SK-N-SH treated with all-trans-retinoic acid at 6 μM for 48 hours (cell line): Measurements from ENCODE around the gene TMEM87B.

Experiments used
- ATAC-seq: fragments of 200-7000 bp; cut with Tn5 transposase; 3 replicates; pipeline ENCODE4 v1.9.1; 2020; ENCODE audit warnings: mild to moderate bottlenecking, moderate library complexity
- ARNTL ChIP-seq: fragments of 450-650 bp; formaldehyde crosslinking; IDR thresholded peaks from 2 replicates; pipeline ENCODE4 v1.5.0; 2020; ENCODE audit warnings: low read depth, mild to moderate bottlenecking, moderate library complexity, borderline replicate concordance
- BACH2 ChIP-seq: fragments of 250-450 bp; sonication (Bioruptor Pico); IDR thresholded peaks from 2 replicates; pipeline ENCODE4 v1.9.0; 2021; ENCODE audit warnings: mild to moderate bottlenecking, borderline replicate concordance
- CREB5 ChIP-seq: fragments of 250-450 bp; sonication (Bioruptor Pico); IDR thresholded peaks from 2 replicates; pipeline ENCODE4 v1.5.1; 2020; ENCODE audit warnings: low read depth, mild to moderate bottlenecking, moderate library complexity
- CSDC2 ChIP-seq: fragments of 250-450 bp; sonication (Bioruptor Pico); IDR thresholded peaks from 2 replicates; pipeline ENCODE4 v1.5.0; 2020; ENCODE audit warnings: mild to moderate bottlenecking, moderate library complexity
- ESRRG ChIP-seq: fragments of 250-450 bp; sonication (Bioruptor Pico); IDR thresholded peaks from 2 replicates; pipeline ENCODE4 v1.6.1; 2021; ENCODE audit warnings: mild to moderate bottlenecking
- GLIS3 ChIP-seq: fragments of 250-450 bp; sonication (Bioruptor Pico); IDR thresholded peaks from 2 replicates; pipeline ENCODE4 v1.5.0; 2020; ENCODE audit warnings: mild to moderate bottlenecking, moderate library complexity
- ISL1 ChIP-seq: fragments of 250-450 bp; sonication (Bioruptor Pico); IDR thresholded peaks from 2 replicates; pipeline ENCODE4 v2.1.2; 2022; ENCODE audit warnings: mild to moderate bottlenecking, moderate library complexity
- OSR1 ChIP-seq: fragments of 250-450 bp; sonication (Bioruptor Pico); IDR thresholded peaks from 2 replicates; pipeline ENCODE4 v1.8.0; 2022; ENCODE audit warnings: moderate library complexity, mild to moderate bottlenecking, inconsistent platforms
- PATZ1 ChIP-seq: fragments of 250-450 bp; sonication (Bioruptor Pico); IDR thresholded peaks from 2 replicates; pipeline ENCODE4 v1.8.0; 2020; ENCODE audit warnings: mild to moderate bottlenecking, moderate library complexity, borderline replicate concordance
- POU6F1 ChIP-seq: fragments of 250-450 bp; sonication (Bioruptor Pico); IDR thresholded peaks from 2 replicates; pipeline ENCODE4 v1.8.0; 2021; ENCODE audit warnings: low read depth, mild to moderate bottlenecking, moderate library complexity, borderline replicate concordance
- PPARA ChIP-seq: fragments of 250-450 bp; sonication (Bioruptor Pico); IDR thresholded peaks from 2 replicates; pipeline ENCODE4 v1.5.0; 2020; ENCODE audit warnings: mild to moderate bottlenecking, borderline replicate concordance
- SNAI2 ChIP-seq: fragments of 250-450 bp; sonication (Bioruptor Pico); IDR thresholded peaks from 2 replicates; pipeline ENCODE4 v1.5.0; 2020; ENCODE audit warnings: mild to moderate bottlenecking, moderate library complexity
- TCF4 ChIP-seq: fragments of 250-450 bp; sonication (Bioruptor Pico); IDR thresholded peaks from 2 replicates; pipeline ENCODE4 v1.8.0; 2021; ENCODE audit warnings: mild to moderate bottlenecking, moderate library complexity, borderline replicate concordance
- TOX ChIP-seq: fragments of 250-450 bp; sonication (Bioruptor Pico); IDR thresholded peaks from 2 replicates; pipeline ENCODE4 v1.8.0; 2021; ENCODE audit warnings: mild to moderate bottlenecking, moderate library complexity, borderline replicate concordance
- TSHZ2 ChIP-seq: fragments of 250-450 bp; sonication (Bioruptor Pico); IDR thresholded peaks from 2 replicates; pipeline ENCODE4 v1.5.0; 2020; ENCODE audit warnings: mild to moderate bottlenecking, moderate library complexity
- ZC3H10 ChIP-seq: fragments of 250-450 bp; sonication (Bioruptor Pico); IDR thresholded peaks from 2 replicates; pipeline ENCODE4 v1.5.1; 2021; ENCODE audit warnings: mild to moderate bottlenecking, moderate library complexity
- ZFP3 ChIP-seq: fragments of 250-450 bp; sonication (Bioruptor Pico); IDR thresholded peaks from 2 replicates; pipeline ENCODE4 v1.5.0; 2020; ENCODE audit warnings: mild to moderate bottlenecking, moderate library complexity
- ZFP30 ChIP-seq: fragments of 450-650 bp; formaldehyde crosslinking; IDR thresholded peaks from 2 replicates; pipeline ENCODE4 v1.5.0; 2022; ENCODE audit warnings: mild to moderate bottlenecking, moderate library complexity
- ZNF565 ChIP-seq: fragments of 450-650 bp; formaldehyde crosslinking; conservative IDR thresholded peaks from 2 replicates; pipeline ENCODE4 v1.5.0; 2020; ENCODE audit warnings: low read depth, mild to moderate bottlenecking, moderate library complexity
- ZNF70 ChIP-seq: fragments of 450-650 bp; formaldehyde crosslinking; IDR thresholded peaks from 2 replicates; pipeline ENCODE4 v1.5.0; 2020; ENCODE audit warnings: mild to moderate bottlenecking, moderate library complexity
- ZNF8 ChIP-seq: fragments of 450-650 bp; formaldehyde crosslinking; IDR thresholded peaks from 2 replicates; pipeline ENCODE4 v1.5.0; 2020; ENCODE audit warnings: mild to moderate bottlenecking, moderate library complexity

Gene TMEM87B

GRCh38 chr2:112008910-112009485 lies 46.1 kb upstream of the TMEM87B start:
- TF ChIP-seq BACH2 (CRISPR knock-in tag), result no peak
- TF ChIP-seq SNAI2, result no peak
- no peak for TF ChIP-seq ZNF565
- no peak for TF ChIP-seq ZC3H10 (CRISPR knock-in tag)
- no peak for TF ChIP-seq ZFP3 (CRISPR knock-in tag)
- no peak for TF ChIP-seq ISL1 (CRISPR knock-in tag)
- TF ChIP-seq PPARA (CRISPR knock-in tag), result no peak
- no peak for TF ChIP-seq POU6F1 (CRISPR knock-in tag)
- no peak for TF ChIP-seq TCF4 (CRISPR knock-in tag)
- no peak for TF ChIP-seq TSHZ2 (CRISPR knock-in tag)
- TF ChIP-seq GLIS3 (CRISPR knock-in tag), result no peak
- no peak for TF ChIP-seq OSR1 (CRISPR knock-in tag)
- no peak for TF ChIP-seq TOX
- no peak for TF ChIP-seq ARNTL (CRISPR knock-in tag)
- no peak for TF ChIP-seq ZNF70 (CRISPR knock-in tag)
- TF ChIP-seq CREB5, result no peak
- no peak for TF ChIP-seq CSDC2 (CRISPR knock-in tag)
- no peak for TF ChIP-seq ZNF8 (CRISPR knock-in tag)
- no peak for ATAC-seq

- TF ChIP-seq ZFP30, result no peak
- TF ChIP-seq BACH2 (CRISPR knock-in tag), result no peak
- TF ChIP-seq PATZ1 (CRISPR knock-in tag), result no peak
- TF ChIP-seq CREB5, result no peak
- no peak for TF ChIP-seq CSDC2 (CRISPR knock-in tag)
- no peak for TF ChIP-seq PPARA (CRISPR knock-in tag)
- TF ChIP-seq GLIS3 (CRISPR knock-in tag), result no peak
- no peak for TF ChIP-seq TCF4 (CRISPR knock-in tag)
- no peak for TF ChIP-seq ESRRG (CRISPR knock-in tag)
- TF ChIP-seq ZNF565, result no peak
- no peak for TF ChIP-seq ZNF8 (CRISPR knock-in tag)
- no peak for ATAC-seq
Measured at GRCh38 chr2:112010751-112011150, 44.3 kb upstream of the TMEM87B start.

GRCh38 chr2:112012556-112012955 lies 42.5 kb upstream of the TMEM87B start:
- TF ChIP-seq CREB5, result no peak
- no peak for ATAC-seq
